HG03460 (cell line): ENCODE measurements around the gene UBASH3A.

Experiments used
- ATAC-seq: cut with Tn5 transposase; IDR thresholded peaks from one replicate; pipeline ENCODE4 v1.9.1; 2021; ENCODE audit not compliant: unreplicated experiment

UBASH3A gene

GRCh38 chr21:42403611-42404231 lies at the start of gene UBASH3A:
Gene UBASH3A, plus strand, starts transcription at chr21:42403902. Its CDS starts 44 bp downstream, at chr21:42403946.
- ATAC-seq, result no peak

- ATAC-seq, result no peak
Observed at GRCh38 chr21:42356046-42356445, 47.7 kb upstream of the UBASH3A start.

GRCh38 chr21:42356650-42357049 lies 47.1 kb upstream of the UBASH3A start:
- ATAC-seq, result no peak

GRCh38 chr21:42357307-42357706 lies 46.4 kb upstream of the UBASH3A start:
- ATAC-seq, result no peak

GRCh38 chr21:42358261-42358660 lies 45.4 kb upstream of the UBASH3A start:
- ATAC-seq, result no peak

GRCh38 chr21:42358937-42359336 lies 44.8 kb upstream of the UBASH3A start:
- ATAC-seq, result no peak

GRCh38 chr21:42360317-42360716 lies 43.4 kb upstream of the UBASH3A start:
- no peak for ATAC-seq

- no peak for ATAC-seq
Observed at GRCh38 chr21:42361286-42361685, 42.4 kb upstream of the UBASH3A start.

- no peak for ATAC-seq
Observed at GRCh38 chr21:42362198-42362597, 41.5 kb upstream of the UBASH3A start.

GRCh38 chr21:42362700-42363099 lies 41.0 kb upstream of the UBASH3A start:
- ATAC-seq, result no peak

- no peak for ATAC-seq
Observed at GRCh38 chr21:42363312-42363711, 40.4 kb upstream of the UBASH3A start.

GRCh38 chr21:42364304-42364865 lies 39.3 kb upstream of the UBASH3A start:
- ATAC-seq, result no peak

- no peak for ATAC-seq
Observed at GRCh38 chr21:42365770-42366169, 37.9 kb upstream of the UBASH3A start.

GRCh38 chr21:42366292-42367010 lies 37.3 kb upstream of the UBASH3A start, which contains the start of gene TFF1:
Gene TFF1, minus strand, starts transcription at chr21:42366535. Its CDS starts 40 bp downstream, at chr21:42366495.
- no peak for ATAC-seq

- ATAC-seq, result no peak
Observed at GRCh38 chr21:42367367-42368165, 36.1 kb upstream of the UBASH3A start.

- ATAC-seq, result no peak
Observed at GRCh38 chr21:42369821-42370220, 33.9 kb upstream of the UBASH3A start.

GRCh38 chr21:42370894-42371654 lies 32.6 kb upstream of the UBASH3A start:
- ATAC-seq, result no peak

- ATAC-seq, result no peak
Observed at GRCh38 chr21:42373196-42373907, 30.4 kb upstream of the UBASH3A start.

- ATAC-seq, result no peak
Observed at GRCh38 chr21:42373908-42374455, 29.7 kb upstream of the UBASH3A start.

- ATAC-seq, result no peak
Observed at GRCh38 chr21:42374457-42374856, 29.2 kb upstream of the UBASH3A start.
